ENCODE data around the gene ATP10A. TPM values are rescaled to one million over a fixed set of nuclear protein-coding genes. Genes with fewer than 3 reads are reported as not detected.
"Not testable (repeated sequence)": the region's sequence is repeated elsewhere in the genome, so short reads cannot be mapped to it uniquely, and the experiment has no call there.

Gene ATP10A
- total RNA-seq, 1 donor from 2014 or later: not detected

DNA sequence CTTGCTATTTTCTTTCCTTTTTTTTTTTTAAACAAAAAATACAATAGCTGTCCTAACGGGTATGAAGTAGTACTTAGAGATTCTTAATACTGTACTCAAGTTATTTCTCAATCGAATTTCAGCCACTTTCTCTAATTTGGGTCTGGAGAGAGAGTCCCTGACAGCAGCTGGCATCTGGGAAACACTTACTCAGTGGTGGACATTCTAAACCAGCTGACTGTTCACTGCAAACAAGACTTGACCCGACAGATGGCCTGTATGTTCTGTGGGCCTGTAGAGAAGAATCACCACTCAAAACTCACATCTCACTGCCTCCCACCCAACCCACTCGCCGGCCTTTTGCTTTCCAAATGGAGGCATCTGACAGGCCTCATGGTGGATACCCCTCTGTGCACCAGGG, 199.6 kb downstream of the ATP10A start:
- DNase-seq (ENCODE audit: low read depth in 2 of 2): no peak

DNA sequence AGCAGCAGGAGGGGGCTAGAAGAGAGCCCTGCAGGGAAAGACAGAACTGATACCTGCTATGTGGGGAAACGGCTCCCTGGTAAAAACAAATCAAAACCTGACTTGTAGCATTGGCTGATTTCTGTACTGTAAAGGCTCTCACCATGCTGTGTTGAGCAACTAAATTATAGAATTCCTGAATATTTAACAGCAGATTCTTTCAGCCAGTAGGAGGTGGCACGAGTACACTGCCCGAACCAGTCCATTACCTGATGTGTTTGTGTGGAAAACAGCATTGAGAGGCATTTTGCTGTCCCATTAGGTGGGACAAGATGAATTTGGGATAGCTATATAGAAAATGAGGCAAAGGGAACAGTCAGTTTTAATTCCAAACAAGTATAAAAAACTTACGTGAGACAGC, 201.2 kb downstream of the ATP10A start:
- no peak for DNase-seq (ENCODE audit: low read depth in 2 of 2)

GRCh38 chr15:25659251-25659650, 203.9 kb downstream of the ATP10A start:
- no peak for DNase-seq (ENCODE audit: low read depth in 2 of 2)

GRCh38 chr15:25658560-25658959, 204.6 kb downstream of the ATP10A start:
- no peak for DNase-seq (ENCODE audit: low read depth in 2 of 2)

- no peak for DNase-seq (ENCODE audit: low read depth in 2 of 2)
Observed at GRCh38 chr15:25655207-25655948, 207.7 kb downstream of the ATP10A start.

GRCh38 chr15:25653371-25653770, 209.8 kb downstream of the ATP10A start:
- no peak for DNase-seq (ENCODE audit: low read depth in 2 of 2)

- no peak for DNase-seq (ENCODE audit: low read depth in 2 of 2)
Observed at GRCh38 chr15:25652704-25653103, 210.4 kb downstream of the ATP10A start.

DNA sequence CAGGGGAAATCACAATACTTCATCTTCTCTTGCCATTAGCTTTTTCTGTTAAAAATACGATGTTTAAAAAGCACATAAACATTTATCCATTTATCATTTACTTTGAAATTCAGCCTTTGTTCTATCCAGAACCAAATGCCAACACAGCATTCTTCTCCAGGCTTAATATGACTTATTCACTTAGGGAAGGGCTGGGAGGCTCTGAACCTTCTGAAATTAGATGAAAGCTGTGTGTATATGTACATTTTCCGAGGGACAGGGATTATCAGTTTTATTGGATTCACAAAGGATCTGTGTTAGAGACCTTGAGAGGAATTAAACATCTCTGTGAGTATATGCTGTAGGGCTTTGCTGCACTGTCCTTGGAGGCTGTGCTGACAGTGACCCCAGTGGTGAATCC, 213.7 kb downstream of the ATP10A start:
- DNase-seq (ENCODE audit: low read depth in 2 of 2): no peak

- DNase-seq (ENCODE audit: low read depth in 2 of 2): no peak
Observed at GRCh38 chr15:25643120-25643519, 220.0 kb downstream of the ATP10A start.

DNA sequence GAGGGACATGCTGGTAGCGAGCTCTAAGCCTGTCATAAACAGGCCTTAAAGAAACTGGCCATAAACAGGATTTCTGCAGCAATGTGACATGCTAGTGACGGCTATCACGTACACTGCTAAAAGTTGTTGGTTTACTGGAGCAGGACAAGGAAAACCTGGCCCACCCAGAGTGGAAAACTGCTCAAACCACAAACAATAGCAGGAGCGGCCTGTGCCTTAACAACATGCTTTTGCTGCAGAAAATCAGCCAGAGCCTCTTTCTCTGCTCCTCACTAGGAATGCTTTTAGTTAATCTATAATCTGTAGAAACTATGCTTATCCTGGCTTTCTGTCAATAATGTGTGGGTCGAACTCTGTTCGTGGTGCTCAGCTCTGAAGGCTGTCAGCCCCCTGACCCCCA, 221.4 kb downstream of the ATP10A start:
- no peak for DNase-seq (ENCODE audit: low read depth in 2 of 2)

DNA sequence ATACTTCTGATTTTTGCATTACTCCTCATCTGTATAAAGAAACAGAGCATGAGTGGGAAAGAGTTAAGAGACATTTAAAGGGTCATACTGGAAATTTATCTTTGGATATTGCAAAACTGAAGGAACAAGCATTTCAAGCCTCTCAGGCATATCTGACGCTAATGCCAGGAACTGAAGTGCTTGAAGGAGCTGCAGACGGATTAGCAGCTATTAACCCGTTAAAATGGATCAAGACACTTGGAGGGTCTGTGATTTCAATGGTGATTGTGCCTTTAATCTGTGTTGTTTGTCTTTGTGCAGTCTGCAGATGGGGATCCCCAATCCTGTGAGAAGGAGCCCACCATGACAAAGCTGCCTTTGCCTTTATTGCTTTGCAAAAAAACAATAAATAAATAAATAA, 221.8 kb downstream of the ATP10A start:
- DNase-seq (ENCODE audit: low read depth in 2 of 2): no peak

DNA sequence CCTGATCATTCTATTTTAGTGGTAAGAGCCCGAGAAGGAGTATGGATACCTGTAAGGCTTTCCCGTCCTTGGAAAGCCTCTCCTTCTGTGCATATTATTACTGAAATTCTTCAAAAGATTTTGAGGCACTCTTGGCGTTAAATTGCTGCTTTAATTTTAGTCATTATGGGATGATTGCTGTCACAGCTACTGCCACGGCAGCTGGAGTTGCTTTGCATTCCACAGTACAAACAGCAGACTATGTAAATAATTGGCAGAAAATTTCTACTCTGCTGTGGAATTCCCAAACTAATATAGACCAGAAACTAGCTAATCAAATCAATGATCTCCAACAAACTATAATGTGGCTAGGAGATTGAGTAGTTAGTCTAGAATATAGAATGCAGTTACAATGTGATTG, 222.2 kb downstream of the ATP10A start:
- DNase-seq (ENCODE audit: low read depth in 2 of 2): not testable (repeated sequence)

DNA sequence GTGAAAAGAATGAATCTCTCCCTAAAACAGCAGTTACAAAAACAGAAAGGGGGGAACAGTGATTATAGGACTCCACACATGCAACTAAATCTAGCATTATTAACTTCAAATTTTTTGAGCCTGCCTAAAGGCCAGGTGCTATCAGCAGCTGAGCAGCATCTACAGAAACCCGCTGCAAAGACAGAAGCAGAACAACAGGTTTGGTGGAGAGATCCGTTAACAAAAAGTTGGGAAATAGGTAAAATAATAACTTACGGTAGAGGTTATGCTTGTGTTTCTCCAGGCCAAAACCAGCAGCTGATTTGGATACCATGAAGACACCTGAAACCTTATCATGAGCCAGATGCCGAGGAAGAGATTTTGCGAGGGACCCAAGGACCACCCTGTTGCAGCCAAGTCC, 222.7 kb downstream of the ATP10A start:
- DNase-seq (ENCODE audit: low read depth in 2 of 2): no peak

- DNase-seq (ENCODE audit: low read depth in 2 of 2): not testable (repeated sequence)
Observed at GRCh38 chr15:25636486-25636885, 226.6 kb downstream of the ATP10A start.

GRCh38 chr15:25635191-25635590, 227.9 kb downstream of the ATP10A start:
- no peak for DNase-seq (ENCODE audit: low read depth in 2 of 2)

GRCh38 chr15:25633862-25634261, 229.3 kb downstream of the ATP10A start:
- no peak for DNase-seq (ENCODE audit: low read depth in 2 of 2)

DNA sequence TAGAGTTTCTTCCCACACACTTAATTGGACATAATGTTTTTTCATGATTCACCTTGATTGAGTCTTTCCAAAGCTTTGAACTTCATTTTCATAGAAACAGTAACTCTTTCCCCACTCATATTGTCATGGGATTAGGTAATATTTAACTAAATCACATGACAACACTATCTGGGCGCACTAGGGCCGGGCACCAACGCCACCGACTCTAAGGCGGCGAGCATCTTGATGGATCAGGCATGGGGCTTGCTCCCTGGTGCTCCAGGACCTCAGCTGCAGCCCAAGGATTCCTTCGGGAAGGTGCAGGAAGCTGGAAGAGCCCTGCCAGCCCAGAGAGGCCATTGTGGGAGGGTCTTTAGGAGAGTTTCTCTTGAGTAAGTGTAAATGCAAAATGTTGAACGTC, 231.2 kb downstream of the ATP10A start:
- DNase-seq (ENCODE audit: low read depth in 2 of 2): no peak
